IPS-18a (cell line): ENCODE data around the gene CD163.

Experiments
- H3K27ac ChIP-seq: one replicate; pipeline ENCODE4 v1.5.1; 2013; ENCODE audit warnings: low read length
- H3K27me3 ChIP-seq: one replicate; pipeline ENCODE4 v1.6.1; 2013; ENCODE audit warnings: mild to moderate bottlenecking, low read length; ENCODE audit not compliant: control insufficient read depth, insufficient read depth
- H3K36me3 ChIP-seq: one replicate; pipeline ENCODE4 v1.6.1; 2013; ENCODE audit warnings: low read depth, low read length; ENCODE audit not compliant: control insufficient read depth
- H3K4me1 ChIP-seq: one replicate; pipeline ENCODE4 v1.6.1; 2013; ENCODE audit warnings: low read depth, low read length; ENCODE audit not compliant: control insufficient read depth
- H3K4me3 ChIP-seq: one replicate; pipeline ENCODE4 v1.5.1; 2013; ENCODE audit warnings: low read length
- H3K9ac ChIP-seq: one replicate; pipeline ENCODE4 v1.6.1; 2013; ENCODE audit warnings: mild to moderate bottlenecking, low read length, moderate library complexity
- H3K9me3 ChIP-seq: one replicate; pipeline ENCODE4 v1.6.1; 2013; ENCODE audit warnings: low read depth, low read length; ENCODE audit not compliant: control insufficient read depth

CD163 gene

DNA sequence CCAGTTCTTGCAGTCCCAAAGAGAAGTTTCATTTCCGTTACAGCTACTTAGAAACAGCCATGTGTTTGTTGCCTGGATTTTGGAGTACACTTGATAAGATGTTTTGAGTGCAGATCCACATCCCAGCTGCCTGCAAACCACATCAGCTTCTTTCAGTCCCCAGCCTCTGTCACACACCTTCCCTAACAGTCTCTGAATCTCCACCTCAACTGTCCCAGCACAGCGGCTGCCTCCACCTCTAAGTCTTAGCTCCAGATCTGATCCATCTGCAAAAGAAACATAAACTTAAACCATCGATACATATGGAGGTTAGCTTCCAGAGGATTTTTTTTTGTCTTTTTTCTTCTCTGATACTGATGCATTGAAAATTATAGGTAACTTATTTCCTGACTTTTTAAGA, 8.4 kb downstream of the CD163 start:
- Histone ChIP-seq H3K4me3 (no peak overlapping the region), H3K9me3 (no peaks in the 10 kb centered on the region), H3K27me3 (no peaks in the 10 kb centered on the region), H3K9ac (no peak overlapping the region), H3K27ac (no peak overlapping the region), H3K36me3 (no peaks in the 10 kb centered on the region), H3K4me1 (peaks cover 7% of the 10 kb centered on the region)

- Histone ChIP-seq H3K27me3 (no peaks in the 10 kb centered on the region), H3K36me3 (no peaks in the 10 kb centered on the region), H3K9me3 (no peaks in the 10 kb centered on the region), H3K4me1 (peaks cover 7% of the 10 kb centered on the region), H3K9ac (no peak overlapping the region), H3K4me3 (no peak overlapping the region), H3K27ac (no peak overlapping the region)
Observed at GRCh38 chr12:7493006-7493405, 10.6 kb downstream of the CD163 start.

- H3K27ac ChIP-seq = no peak overlapping the region
- no peak overlapping the region for H3K9ac ChIP-seq
- no peaks in the 10 kb centered on the region for H3K27me3 ChIP-seq
- H3K4me3 ChIP-seq = no peak overlapping the region
- no peaks in the 10 kb centered on the region for H3K36me3 ChIP-seq
- H3K9me3 ChIP-seq = no peaks in the 10 kb centered on the region
- H3K4me1 ChIP-seq = no peaks in the 10 kb centered on the region
Observed at GRCh38 chr12:7486512-7486911, 17.1 kb downstream of the CD163 start.

DNA sequence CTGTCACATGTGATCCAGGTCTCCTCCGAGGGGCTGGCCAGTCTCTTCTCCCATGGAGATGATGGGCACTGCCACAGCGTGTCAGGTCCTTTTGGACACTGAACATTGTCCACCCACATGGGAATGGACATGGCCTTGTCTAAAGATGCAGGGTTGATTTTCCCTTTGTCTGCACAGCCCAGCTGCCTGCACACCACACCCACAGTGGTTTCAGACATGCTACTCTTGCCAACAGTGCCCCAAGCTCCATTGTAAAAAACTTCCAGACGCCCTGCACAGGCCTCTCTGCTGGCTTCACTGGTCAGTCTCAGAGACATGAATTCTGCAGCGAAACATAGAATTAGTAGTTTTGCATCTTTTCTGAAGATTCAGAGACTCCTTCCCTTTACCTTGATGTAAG, 18.5 kb downstream of the CD163 start:
- H3K9ac ChIP-seq = no peak overlapping the region
- H3K9me3 ChIP-seq = no peaks in the 10 kb centered on the region
- no peak overlapping the region for H3K4me3 ChIP-seq

DNA sequence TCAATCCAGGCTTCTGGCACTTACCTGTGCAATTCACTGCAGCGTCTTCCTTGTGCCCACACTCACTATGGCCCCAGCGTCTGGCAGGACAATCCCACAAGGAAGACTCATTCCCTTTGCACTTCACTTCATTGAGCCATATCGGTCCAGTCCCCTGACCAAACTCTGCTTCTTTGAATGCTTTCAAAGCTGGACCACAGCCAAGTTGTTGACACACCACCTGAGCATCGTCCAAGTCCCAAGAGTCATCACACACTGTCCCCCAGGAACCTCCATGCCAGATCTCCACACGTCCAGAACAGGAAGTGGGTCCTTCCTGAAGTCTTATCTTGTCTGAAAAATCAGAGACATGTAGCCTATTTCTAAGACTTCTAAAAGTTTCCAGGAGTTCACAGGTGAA, 20.2 kb downstream of the CD163 start:
- H3K27me3 ChIP-seq = no peaks in the 10 kb centered on the region
- H3K9me3 ChIP-seq = no peaks in the 10 kb centered on the region
- no peaks in the 10 kb centered on the region for H3K4me1 ChIP-seq
- no peak overlapping the region for H3K27ac ChIP-seq
- H3K36me3 ChIP-seq = no peaks in the 10 kb centered on the region
- H3K4me3 ChIP-seq = no peak overlapping the region
- no peak overlapping the region for H3K9ac ChIP-seq

More for the DNA sequence above, 18.5 kb downstream of the CD163 start:
- no peaks in the 10 kb centered on the region for H3K4me1 ChIP-seq
- no peaks in the 10 kb centered on the region for H3K27me3 ChIP-seq
- no peak overlapping the region for H3K27ac ChIP-seq
- no peaks in the 10 kb centered on the region for H3K36me3 ChIP-seq

DNA sequence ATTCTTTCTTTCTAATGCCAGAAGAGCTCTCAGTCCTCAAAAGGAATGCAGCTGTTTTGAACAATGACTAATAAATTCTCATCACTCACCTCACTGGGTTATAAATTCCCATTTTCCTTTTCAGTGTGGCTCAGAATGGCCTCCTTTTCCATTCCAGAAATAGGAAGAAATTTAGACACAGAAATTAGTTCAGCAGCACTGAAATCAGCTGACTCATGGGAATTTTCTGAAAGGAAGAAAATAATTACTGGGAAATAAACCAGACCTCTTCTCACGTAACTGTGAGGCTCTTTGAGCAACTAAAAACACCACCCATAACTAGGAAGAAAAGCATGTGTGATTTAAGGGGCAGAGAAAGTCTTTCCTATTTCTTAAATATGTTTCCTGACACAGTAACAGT, 23.8 kb downstream of the CD163 start:
- Histone ChIP-seq H3K4me1 (no peaks in the 10 kb centered on the region), H3K27me3 (no peaks in the 10 kb centered on the region), H3K36me3 (no peaks in the 10 kb centered on the region), H3K4me3 (no peak overlapping the region), H3K9me3 (no peaks in the 10 kb centered on the region), H3K9ac (no peak overlapping the region), H3K27ac (no peak overlapping the region)

GRCh38 chr12:7472060-7472459, 31.5 kb downstream of the CD163 start:
- Histone ChIP-seq H3K9me3 (no peaks in the 10 kb centered on the region), H3K9ac (no peak overlapping the region), H3K36me3 (no peaks in the 10 kb centered on the region), H3K4me1 (no peaks in the 10 kb centered on the region), H3K27ac (no peak overlapping the region), H3K27me3 (no peaks in the 10 kb centered on the region), H3K4me3 (no peak overlapping the region)

DNA sequence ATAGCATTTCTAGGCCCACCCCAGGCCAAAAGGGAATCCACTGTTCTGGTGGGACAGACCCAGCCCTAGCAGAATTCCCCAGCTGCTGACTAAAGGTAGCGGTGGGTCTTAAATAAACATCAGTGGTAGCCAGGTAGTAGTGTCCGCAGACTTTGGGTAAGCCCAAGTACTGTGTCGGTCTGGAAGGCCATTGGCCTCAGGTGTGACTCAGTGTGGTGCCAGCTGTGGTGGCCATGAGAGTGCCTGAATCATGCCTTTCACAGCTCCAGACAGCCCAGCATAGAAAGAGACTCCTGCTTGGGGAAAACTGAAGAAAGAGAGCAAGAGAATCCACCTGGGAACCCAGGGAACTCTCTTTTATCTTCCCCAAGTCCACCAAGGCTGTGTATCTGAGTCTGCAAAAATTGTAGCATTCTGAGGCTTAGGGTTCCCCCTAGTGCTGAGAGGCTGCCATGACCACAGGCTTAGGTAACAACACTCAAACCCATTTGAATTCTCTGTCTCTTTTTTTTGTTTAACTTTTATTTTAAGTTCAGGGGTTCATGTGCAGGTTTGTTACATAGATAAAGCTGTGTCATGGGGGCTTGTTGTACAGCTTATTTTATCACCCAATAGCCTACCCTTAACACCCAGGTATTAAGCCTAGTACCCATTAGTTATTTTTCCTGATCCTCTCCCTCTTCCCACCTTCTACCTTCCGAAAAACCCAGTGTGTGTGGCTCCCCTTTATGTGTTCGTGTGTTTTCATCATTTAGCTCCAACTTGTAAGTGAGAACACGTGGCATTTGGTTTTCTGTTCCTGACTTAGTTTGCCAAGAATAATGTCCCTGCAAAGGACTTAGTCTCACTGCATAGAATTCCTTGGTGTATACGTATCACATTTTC, 43.0 kb downstream of the CD163 start:
- Histone ChIP-seq H3K27ac (no peak overlapping the region), H3K9ac (no peak overlapping the region), H3K27me3 (no peaks in the 10 kb centered on the region), H3K36me3 (no peaks in the 10 kb centered on the region), H3K4me1 (no peaks in the 10 kb centered on the region), H3K9me3 (no peaks in the 10 kb centered on the region), H3K4me3 (no peak overlapping the region)

- no peak overlapping the region for H3K4me3 ChIP-seq
- no peak overlapping the region for H3K9ac ChIP-seq
- H3K4me1 ChIP-seq = no peaks in the 10 kb centered on the region
- H3K9me3 ChIP-seq = no peaks in the 10 kb centered on the region
- no peaks in the 10 kb centered on the region for H3K27me3 ChIP-seq
- H3K27ac ChIP-seq = no peak overlapping the region
- no peaks in the 10 kb centered on the region for H3K36me3 ChIP-seq
Observed at GRCh38 chr12:7459973-7460372, 43.6 kb downstream of the CD163 start.

DNA sequence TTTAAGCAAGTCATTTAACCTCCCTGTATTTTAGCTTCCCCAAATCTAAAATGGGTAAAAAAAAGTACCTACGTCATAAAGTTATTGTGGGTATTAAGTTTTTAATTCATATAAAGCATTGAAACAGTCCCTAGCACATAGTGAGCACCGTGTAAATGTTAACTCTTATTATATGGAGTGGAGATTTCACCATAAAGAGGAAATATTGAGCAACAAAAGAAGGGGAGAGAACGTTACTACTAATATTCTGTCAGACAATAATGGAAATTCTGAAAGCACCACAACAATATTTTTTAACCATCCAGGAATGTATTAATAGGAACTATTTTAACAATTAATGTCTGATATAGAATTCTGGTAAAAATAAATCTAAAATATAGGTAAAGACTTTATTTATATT, 51.8 kb downstream of the CD163 start:
- Histone ChIP-seq H3K36me3 (no peaks in the 10 kb centered on the region), H3K4me3 (no peak overlapping the region), H3K27ac (no peak overlapping the region), H3K9ac (no peak overlapping the region), H3K4me1 (no peaks in the 10 kb centered on the region), H3K27me3 (no peaks in the 10 kb centered on the region), H3K9me3 (no peaks in the 10 kb centered on the region)

DNA sequence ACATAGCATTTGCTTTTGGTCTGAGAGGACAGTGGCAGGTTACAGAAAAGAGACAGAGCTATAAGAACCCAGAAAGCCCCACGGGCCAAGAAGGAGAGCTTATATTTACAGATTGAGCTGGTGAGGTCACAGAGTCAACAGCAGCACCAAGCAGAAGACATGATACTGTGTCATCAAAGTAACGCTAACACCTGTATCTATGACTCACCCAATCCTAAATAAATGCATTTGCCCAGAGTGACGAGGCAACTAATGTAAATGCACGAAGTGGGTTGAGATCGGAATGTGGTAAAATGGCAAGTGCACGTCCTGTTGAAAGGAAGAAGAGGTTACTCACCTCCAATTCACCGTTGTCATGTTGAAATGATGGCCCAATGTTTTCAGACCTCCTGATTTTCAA, 52.9 kb downstream of the CD163 start:
- no peaks in the 10 kb centered on the region for H3K27me3 ChIP-seq
- no peak overlapping the region for H3K27ac ChIP-seq

GRCh38 chr12:7448099-7448498, 55.5 kb downstream of the CD163 start:
- Histone ChIP-seq H3K9ac (no peak overlapping the region), H3K9me3 (no peaks in the 10 kb centered on the region), H3K4me3 (no peak overlapping the region), H3K4me1 (no peaks in the 10 kb centered on the region), H3K27ac (no peak overlapping the region), H3K27me3 (no peaks in the 10 kb centered on the region), H3K36me3 (no peaks in the 10 kb centered on the region)

More for the DNA sequence above, 52.9 kb downstream of the CD163 start:
- H3K36me3 ChIP-seq = no peaks in the 10 kb centered on the region
- H3K4me1 ChIP-seq = no peaks in the 10 kb centered on the region
- H3K9me3 ChIP-seq = no peaks in the 10 kb centered on the region
- no peak overlapping the region for H3K4me3 ChIP-seq
- H3K9ac ChIP-seq = no peak overlapping the region
